NCI-H226 (cell line): ENCODE measurements around the gene CBY1.

Experiments used
- DNase-seq: peaks from one replicate; pipeline ENCODE4 v3.0.0-alpha.2; 2015

Gene CBY1

GRCh38 chr22:38652859-38653258 lies 3.6 kb upstream of the CBY1 start:
- no peak for DNase-seq

- DNase-seq: no peak
Observed at GRCh38 chr22:38653741-38654140, 2.7 kb upstream of the CBY1 start.

GRCh38 chr22:38655519-38656255 lies 751 bp upstream of the CBY1 start:
- no peak for DNase-seq

GRCh38 chr22:38657045-38657909 lies 839 bp downstream of the CBY1 start:
- DNase-seq: no peak

GRCh38 chr22:38674888-38675287 lies 18.4 kb downstream of the CBY1 start:
- DNase-seq: no peak

GRCh38 chr22:38675833-38676232 lies 19.4 kb downstream of the CBY1 start:
- no peak for DNase-seq

GRCh38 chr22:38681582-38682335 lies 25.3 kb downstream of the CBY1 start, which contains the start of gene TOMM22:
TOMM22 (plus strand) TSS chr22:38681957; CDS start chr22:38681979, 22 bp downstream.
- peak; percentile 69 for DNase-seq

GRCh38 chr22:38684895-38685294 lies 28.5 kb downstream of the CBY1 start:
- DNase-seq: no peak

GRCh38 chr22:38685761-38686160 lies 29.3 kb downstream of the CBY1 start:
- DNase-seq: no peak

- DNase-seq: no peak
Observed at GRCh38 chr22:38689651-38690050, 33.2 kb downstream of the CBY1 start.

GRCh38 chr22:38694049-38694448 lies 37.6 kb downstream of the CBY1 start:
- DNase-seq: no peak

GRCh38 chr22:38694940-38695339 lies 38.5 kb downstream of the CBY1 start:
- DNase-seq: no peak

- DNase-seq: peak; percentile 79
Observed at GRCh38 chr22:38696606-38697424, 40.4 kb downstream of the CBY1 start.

- DNase-seq: no peak
Observed at GRCh38 chr22:38697425-38698089, 41.1 kb downstream of the CBY1 start.

GRCh38 chr22:38698407-38699094 lies 42.1 kb downstream of the CBY1 start:
- DNase-seq: no peak

GRCh38 chr22:38699143-38699542 lies 42.7 kb downstream of the CBY1 start:
- DNase-seq: no peak

- no peak for DNase-seq
Observed at GRCh38 chr22:38699784-38700183, 43.3 kb downstream of the CBY1 start.

GRCh38 chr22:38700270-38700788 lies 43.9 kb downstream of the CBY1 start:
- peak; percentile 55 for DNase-seq

- DNase-seq: peak; percentile 84
Observed at GRCh38 chr22:38700789-38701628, 44.6 kb downstream of the CBY1 start, which contains the start of gene JOSD1. JOSD1 (minus strand) TSS chr22:38700943; CDS start chr22:38699987, 956 bp downstream.
